ENCODE results near the gene TRPM6.

The TRPM6 gene

GRCh38 chr9:74770508-74771261, 117.0 kb downstream of the TRPM6 start:
- no peak for DNase-seq (ENCODE audit: low read depth)
- TF ChIP-seq CTCF (IDR thresholded peaks at IDR 0.05; ENCODE audit: control insufficient read depth, insufficient read depth, low read depth, low read length, missing control alignments): peak; percentile 75
- no peak overlapping the region for H3K4me3 ChIP-seq (ENCODE audit: control insufficient read depth, low read depth, low read length)

- no peak for DNase-seq (ENCODE audit: low read depth)
- H3K4me3 ChIP-seq (ENCODE audit: control insufficient read depth, low read depth, low read length): no peak overlapping the region
- no peak for TF ChIP-seq CTCF (IDR thresholded peaks at IDR 0.05; ENCODE audit: control insufficient read depth, insufficient read depth, low read depth, low read length, missing control alignments)
Measured at GRCh38 chr9:74765481-74765971, 122.2 kb downstream of the TRPM6 start.

- no peak for TF ChIP-seq CTCF (IDR thresholded peaks at IDR 0.05; ENCODE audit: control insufficient read depth, insufficient read depth, low read depth, low read length, missing control alignments)
- H3K4me3 ChIP-seq (ENCODE audit: control insufficient read depth, low read depth, low read length): no peak overlapping the region
- DNase-seq (ENCODE audit: low read depth): no peak
Measured at GRCh38 chr9:74762950-74763349, 124.8 kb downstream of the TRPM6 start.

- no peak overlapping the region for H3K4me3 ChIP-seq (ENCODE audit: control insufficient read depth, low read depth, low read length)
- TF ChIP-seq CTCF (IDR thresholded peaks at IDR 0.05; ENCODE audit: control insufficient read depth, insufficient read depth, low read depth, low read length, missing control alignments): no peak
- peak; percentile 81 for DNase-seq (ENCODE audit: low read depth)
Measured at GRCh38 chr9:74760031-74760700, 127.6 kb downstream of the TRPM6 start.

- H3K4me3 ChIP-seq (ENCODE audit: control insufficient read depth, low read depth, low read length): no peak overlapping the region
- no peak for DNase-seq (ENCODE audit: low read depth)
- no peak for TF ChIP-seq CTCF (IDR thresholded peaks at IDR 0.05; ENCODE audit: control insufficient read depth, insufficient read depth, low read depth, low read length, missing control alignments)
Measured at GRCh38 chr9:74755999-74756398, 131.7 kb downstream of the TRPM6 start.

GRCh38 chr9:74755355-74755754, 132.4 kb downstream of the TRPM6 start:
- TF ChIP-seq CTCF (IDR thresholded peaks at IDR 0.05; ENCODE audit: control insufficient read depth, insufficient read depth, low read depth, low read length, missing control alignments): no peak
- no peak overlapping the region for H3K4me3 ChIP-seq (ENCODE audit: control insufficient read depth, low read depth, low read length)
- no peak for DNase-seq (ENCODE audit: low read depth)

All from AG09309 (cell line).